Neutrophil (primary cell): ENCODE measurements around the gene CCDC88C.

Experiments
- H3K27ac ChIP-seq: fragments of 200-600 bp; sonication (generic); 2 replicates; pipeline ENCODE4 v1.5.1; 2016; ENCODE audit warnings: mild to moderate bottlenecking, moderate library complexity
- H3K27me3 ChIP-seq: fragments of 200-600 bp; sonication (generic); 2 replicates; pipeline ENCODE4 v1.6.0; 2016; ENCODE audit warnings: mild to moderate bottlenecking
- H3K36me3 ChIP-seq: fragments of 200-600 bp; sonication (generic); 2 replicates; pipeline ENCODE4 v1.5.1; 2017
- H3K4me1 ChIP-seq, 2 experiments: fragments of 200-600 bp in 1 of 2; sonication (generic) in 1 of 2; 1 replicate in 1 of 2; 2 replicates in 1 of 2; pipeline versions ENCODE4 v1.5.1 to v1.6.1; 2013 to 2016; ENCODE audit warnings: low read depth in 1 of 2, low read length in 1 of 2, mild to moderate bottlenecking in 1 of 2, moderate library complexity in 1 of 2; ENCODE audit not compliant: control insufficient read depth in 1 of 2, insufficient read depth in 1 of 2
- H3K4me3 ChIP-seq, 2 experiments: fragments of 200-600 bp in 1 of 2; sonication (generic) in 1 of 2; 1 replicate in 1 of 2; 2 replicates in 1 of 2; pipeline ENCODE4 v1.5.1; 2013 to 2016; ENCODE audit warnings: low read depth in 1 of 2, low read length in 1 of 2, mild to moderate bottlenecking in 1 of 2, moderate library complexity in 1 of 2
- H3K9me3 ChIP-seq: fragments of 200-600 bp; sonication (generic); 2 replicates; pipeline ENCODE4 v1.5.1; 2016
- CTCF ChIP-seq: fragments of 200-600 bp; sonication (generic); IDR thresholded peaks from 2 replicates; pipeline ENCODE4 v1.5.1; 2016; ENCODE audit warnings: antibody characterized with exemption

Gene CCDC88C

GRCh38 chr14:91294153-91294552 lies 123.5 kb downstream of the CCDC88C start:
- no peak overlapping the region for H3K27ac ChIP-seq
- H3K4me1 ChIP-seq: no peaks in the 10 kb centered on the region
- H3K27me3 ChIP-seq: no peaks in the 10 kb centered on the region
- H3K9me3 ChIP-seq: no peaks in the 10 kb centered on the region
- no peak for TF ChIP-seq CTCF
- peaks cover 98% of the 10 kb centered on the region for H3K36me3 ChIP-seq
- H3K4me3 ChIP-seq: no peak overlapping the region

GRCh38 chr14:91293281-91293680 lies 124.3 kb downstream of the CCDC88C start:
- H3K9me3 ChIP-seq: no peaks in the 10 kb centered on the region
- peaks cover 98% of the 10 kb centered on the region for H3K36me3 ChIP-seq
- no peak for TF ChIP-seq CTCF
- H3K4me1 ChIP-seq: no peaks in the 10 kb centered on the region
- no peak overlapping the region for H3K27ac ChIP-seq
- H3K27me3 ChIP-seq: no peaks in the 10 kb centered on the region
- H3K4me3 ChIP-seq: no peak overlapping the region

GRCh38 chr14:91292491-91292890 lies 125.1 kb downstream of the CCDC88C start:
- no peaks in the 10 kb centered on the region for H3K9me3 ChIP-seq
- no peak overlapping the region for H3K27ac ChIP-seq
- TF ChIP-seq CTCF: no peak
- no peak overlapping the region for H3K4me3 ChIP-seq
- H3K4me1 ChIP-seq: no peaks in the 10 kb centered on the region
- peaks cover 98% of the 10 kb centered on the region for H3K36me3 ChIP-seq
- no peaks in the 10 kb centered on the region for H3K27me3 ChIP-seq

GRCh38 chr14:91291786-91292405 lies 125.7 kb downstream of the CCDC88C start:
- Histone ChIP-seq H3K36me3 (peaks cover 97% of the 10 kb centered on the region), H3K27ac (no peak overlapping the region), H3K4me1 (no peaks in the 10 kb centered on the region), H3K27me3 (no peaks in the 10 kb centered on the region), H3K9me3 (no peaks in the 10 kb centered on the region), H3K4me3 (no peak overlapping the region)
- no peak for TF ChIP-seq CTCF

- no peaks in the 10 kb centered on the region for H3K9me3 ChIP-seq
- no peak overlapping the region for H3K4me3 ChIP-seq
- peaks cover 97% of the 10 kb centered on the region for H3K36me3 ChIP-seq
- H3K27me3 ChIP-seq: no peaks in the 10 kb centered on the region
- no peak for TF ChIP-seq CTCF
- H3K27ac ChIP-seq: no peak overlapping the region
- H3K4me1 ChIP-seq: no peaks in the 10 kb centered on the region
Observed at GRCh38 chr14:91290986-91291385, 126.6 kb downstream of the CCDC88C start.
